IMR-90 (cell line): ENCODE data around the gene GABRR3. TPM values are rescaled to one million over a fixed set of nuclear protein-coding genes. Genes with fewer than 3 reads are reported as not detected.

Source experiments
- ATAC-seq: fragments of 200-7000 bp; cut with Tn5 transposase; 2 replicates; pipeline ENCODE4 v1.9.1; 2020; ENCODE audit warnings: low read depth, mild to moderate bottlenecking, moderate library complexity
- BruUV-seq: library from RNA; stranded (reverse); fragments of 400-500 nt; replicated peaks from 2 replicates; lab custom pipeline; 2021; lab: Mats Ljungman, UMichigan
- CTCF ChIA-PET: fragments of 300-600 bp; formaldehyde crosslinking; extraction: SDS; loops from one replicate; lab custom pipeline; 2021; ENCODE audit warnings: antibody characterized with exemption; lab: Yijun Ruan, JAX
- POLR2A ChIA-PET: fragments of 300-600 bp; sonication (Branson Sonifier 250); formaldehyde crosslinking; loops from one replicate; lab custom pipeline; 2022; ENCODE audit warnings: antibody characterized with exemption; ENCODE audit not compliant: unreplicated experiment; lab: Charles Lee
- DNase-seq: peaks from one replicate; pipeline ENCODE4 v3.0.0; 2013
- H2AFZ ChIP-seq: replicated peaks from 2 replicates; pipeline ENCODE3; 2013; ENCODE audit warnings: low read length, mild to moderate bottlenecking; ENCODE audit not compliant: poor library complexity
- H2AK5ac ChIP-seq: 2 replicates; pipeline ENCODE4 v1.6.1; 2013; ENCODE audit warnings: low read depth, low read length, inconsistent platforms
- H2AK9ac ChIP-seq: replicated peaks from 2 replicates; pipeline ENCODE3; 2013; ENCODE audit warnings: mild to moderate bottlenecking, low read depth, low read length, moderate library complexity; ENCODE audit not compliant: poor library complexity
- H2BK120ac ChIP-seq: 2 replicates; pipeline ENCODE4 v1.6.1; 2013; ENCODE audit warnings: low read depth, low read length, inconsistent platforms
- H2BK15ac ChIP-seq: 3 replicates; pipeline ENCODE4 v1.6.1; 2013; ENCODE audit warnings: low read depth, low read length, inconsistent platforms
- H2BK20ac ChIP-seq: 2 replicates; pipeline ENCODE4 v1.6.1; 2013; ENCODE audit warnings: low read depth, mild to moderate bottlenecking, inconsistent platforms, low read length, moderate library complexity
- H2BK5ac ChIP-seq: 2 replicates; pipeline ENCODE4 v1.6.1; 2013; ENCODE audit warnings: mild to moderate bottlenecking, low read depth, low read length, inconsistent platforms; ENCODE audit not compliant: poor library complexity, severe bottlenecking
- H3K14ac ChIP-seq: replicated peaks from 2 replicates; pipeline ENCODE4 v1.6.1; 2013; ENCODE audit warnings: low read depth, low read length, inconsistent platforms
- H3K18ac ChIP-seq: 2 replicates; pipeline ENCODE4 v1.6.1; 2013; ENCODE audit warnings: low read depth, low read length, control low read depth
- H3K23ac ChIP-seq: 2 replicates; pipeline ENCODE4 v1.6.1; 2013; ENCODE audit warnings: low read depth, low read length, inconsistent platforms
- H3K27ac ChIP-seq: 2 replicates; pipeline ENCODE4 v1.5.1; 2013; ENCODE audit warnings: mild to moderate bottlenecking, control low read depth, low read length; ENCODE audit not compliant: insufficient read depth
- H3K27me3 ChIP-seq: 2 replicates; pipeline ENCODE4 v1.6.1; 2013; ENCODE audit warnings: low read length; ENCODE audit not compliant: control insufficient read depth, insufficient read depth
- H3K36me3 ChIP-seq: 2 replicates; pipeline ENCODE4 v1.6.1; 2013; ENCODE audit warnings: low read length, mixed read lengths; ENCODE audit not compliant: control insufficient read depth, insufficient read depth
- H3K4ac ChIP-seq: 2 replicates; pipeline ENCODE4 v1.6.1; 2013; ENCODE audit warnings: low read depth, low read length, inconsistent platforms
- H3K4me1 ChIP-seq: 2 replicates; pipeline ENCODE4 v1.6.1; 2013; ENCODE audit warnings: low read length, mixed read lengths; ENCODE audit not compliant: control insufficient read depth, insufficient read depth
- H3K4me2 ChIP-seq: 2 replicates; pipeline ENCODE4 v1.6.1; 2013; ENCODE audit warnings: low read depth, mild to moderate bottlenecking, control low read depth, low read length, moderate library complexity
- H3K4me3 ChIP-seq: 2 replicates; pipeline ENCODE4 v1.5.1; 2013; ENCODE audit warnings: low read depth, mild to moderate bottlenecking, control low read depth, low read length, moderate library complexity; ENCODE audit not compliant: insufficient read depth
- H3K56ac ChIP-seq: 2 replicates; pipeline ENCODE4 v1.6.1; 2013; ENCODE audit warnings: low read length, inconsistent platforms; ENCODE audit not compliant: insufficient read depth; ENCODE audit errors: extremely low read depth
- H3K79me1 ChIP-seq, 2 experiments: 2 replicates each; pipeline ENCODE4 v1.6.1; 2013; ENCODE audit warnings: low read length in 2 of 2, inconsistent platforms in 1 of 2, low read depth in 1 of 2
- H3K9ac ChIP-seq: 2 replicates; pipeline ENCODE4 v1.6.1; 2013; ENCODE audit warnings: low read depth, low read length, control low read depth
- H3K9me1 ChIP-seq: 2 replicates; pipeline ENCODE4 v1.6.1; 2013; ENCODE audit warnings: low read length, inconsistent platforms; ENCODE audit not compliant: insufficient read depth
- H3K9me3 ChIP-seq: 2 replicates; pipeline ENCODE4 v1.6.1; 2013; ENCODE audit warnings: low read length; ENCODE audit not compliant: control insufficient read depth, insufficient read depth
- H4K20me1 ChIP-seq: 2 replicates; pipeline ENCODE4 v1.6.1; 2013; ENCODE audit warnings: low read length, inconsistent platforms; ENCODE audit not compliant: insufficient read depth
- H4K5ac ChIP-seq: 2 replicates; pipeline ENCODE4 v1.6.1; 2013; ENCODE audit warnings: mild to moderate bottlenecking, low read depth, low read length, control low read depth
- H4K8ac ChIP-seq, 2 experiments: 2 replicates each; pipeline ENCODE4 v1.6.1; 2013; ENCODE audit warnings: low read depth in 2 of 2, low read length in 2 of 2, control low read depth in 1 of 2, inconsistent platforms in 1 of 2
- H4K91ac ChIP-seq: 2 replicates; pipeline ENCODE4 v1.6.1; 2013; ENCODE audit warnings: low read depth, low read length, inconsistent platforms; ENCODE audit not compliant: insufficient read depth
- CEBPB ChIP-seq: IDR thresholded peaks from 2 replicates; pipeline ENCODE4 v1.6.1; 2012; ENCODE audit warnings: low read depth, low read length, improper control_type of control experiment
- RCOR1 ChIP-seq: IDR thresholded peaks from 2 replicates; pipeline ENCODE4 v1.6.1; 2012; ENCODE audit warnings: mild to moderate bottlenecking, low read length, improper control_type of control experiment; ENCODE audit not compliant: insufficient replicate concordance
- RFX5 ChIP-seq: IDR thresholded peaks from 2 replicates; pipeline ENCODE4 v1.8.0; 2012; ENCODE audit warnings: low read depth, mild to moderate bottlenecking, low read length, moderate library complexity
- WGBS, 2 experiments: methylation state at CpG; one replicate each; pipeline versions ENCODE4 v1.1.5 to v1.1.7; 2013; ENCODE audit warnings: missing lambda C conversion rate in 2 of 2; ENCODE audit not compliant: insufficient read length in 1 of 2; ENCODE audit errors: extremely low coverage in 2 of 2; 5-methylcytosine and 5-hydroxymethylcytosine counted together
- dilution Hi-C: fragments of 300-500 bp; cut with HindIII; formaldehyde crosslinking; loops from one replicate; pipeline ENCODE4 v1.14.3; 2018; ENCODE audit warnings: low sequenced_read_pairs; ENCODE audit not compliant: unreplicated experiment
- in situ Hi-C: fragments of 300-500 bp; cut with MboI; formaldehyde crosslinking; loops from 3 replicates; pipeline ENCODE4 v1.14.3; 2019; ENCODE audit warnings: low sequenced_read_pairs, inconsistent platforms, mixed read lengths
- intact Hi-C: fragments of 100-400 bp; cut with micrococcal nuclease; formaldehyde crosslinking; loops from 2 replicates; pipeline ENCODE4 v1.10.0; 2022
- polyA plus RNA-seq, 3 experiments: library from polyadenylated mRNA; depleted of rRNA; stranded (reverse); fragments of >200 nt; gene quantifications; 2 replicates each; pipeline ENCODE4 v1.2.3, GENCODE V29; 2012; ENCODE audit warnings: low replicate concordance in 1 of 3
- total RNA-seq: library from RNA; depleted of rRNA; stranded (reverse); fragments of >200 nt; gene quantifications from 2 replicates; pipeline ENCODE4 v1.2.3, GENCODE V29; 2012

The GABRR3 gene
- total and polyA plus RNA-seq, 2 of the 4 experiments (the other 2 are of a cell fraction), result not detected

DNA sequence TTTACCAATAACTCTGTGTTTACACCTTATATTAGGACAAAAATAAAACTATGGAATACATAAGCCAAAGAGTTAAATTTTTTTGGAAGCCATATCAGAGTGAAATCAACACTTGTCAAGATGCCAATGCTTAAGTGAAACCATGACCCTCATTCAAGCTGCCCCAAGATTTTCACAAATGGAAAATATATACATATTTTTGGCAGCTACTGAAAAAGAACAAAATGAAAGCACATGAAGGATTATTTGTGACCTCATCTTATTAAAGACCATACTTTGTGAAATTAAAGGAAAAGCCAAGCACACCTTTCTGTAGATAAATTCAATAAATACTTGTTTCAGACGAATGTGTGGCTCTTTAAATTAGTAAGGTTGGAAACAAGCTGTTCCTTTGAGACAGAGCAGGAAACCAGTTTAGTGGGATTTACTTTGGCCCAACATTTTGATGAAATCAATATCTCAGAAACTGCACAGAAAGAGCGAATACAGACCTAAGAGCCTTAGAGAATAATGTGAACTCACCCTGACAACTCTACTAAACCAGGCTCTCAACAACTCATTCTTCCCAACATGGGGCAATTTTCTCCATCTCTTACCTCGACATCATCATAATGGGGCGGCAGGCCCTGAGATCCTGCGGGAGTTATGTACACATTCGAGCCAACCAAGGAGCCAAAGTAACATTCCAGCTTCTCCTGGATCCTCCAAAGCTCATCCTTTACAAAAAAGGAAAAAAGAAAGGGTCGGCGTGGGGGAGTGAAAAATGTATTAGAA, 73.9 kb downstream of the GABRR3 start:
- dilution Hi-C loops (no loop called here), intact Hi-C loops (no loop called here), in situ Hi-C loops (no loop called here)
- no peak overlapping the region for H3K4me3 ChIP-seq
- no peak overlapping the region for H2BK20ac ChIP-seq
- ATAC-seq (no peak), DNase-seq (no peak)
- H2BK120ac ChIP-seq, result no peak overlapping the region
- no peak overlapping the region for H3K14ac ChIP-seq
- no peak overlapping the region for H4K91ac ChIP-seq
- no peak overlapping the region for H3K4ac ChIP-seq
- H4K5ac ChIP-seq, result no peak overlapping the region
- no peak overlapping the region for H3K56ac ChIP-seq
- CTCF ChIA-PET, result no interaction called here
- H2AK9ac ChIP-seq, result no peak overlapping the region
- H3K23ac ChIP-seq, result no peak overlapping the region
- H3K18ac ChIP-seq, result no peak overlapping the region
- H4K8ac ChIP-seq, result no peak overlapping the region
- peaks cover 2 to 17% of the 10 kb centered on the region in 2 experiments; a peak in 2 of 4 replicates for H3K79me1 ChIP-seq
- no peak for TF ChIP-seq RFX5
- no peak for TF ChIP-seq RCOR1
- TF ChIP-seq CEBPB, result no peak
- peaks cover 9% of the 10 kb centered on the region for H3K4me1 ChIP-seq
- H2BK15ac ChIP-seq, result no peak overlapping the region
- H3K9me3 ChIP-seq, result no peaks in the 10 kb centered on the region
- H2BK5ac ChIP-seq, result no peak overlapping the region
- peaks cover 9% of the 10 kb centered on the region; the same call in 1 of the 2 replicates for H3K9me1 ChIP-seq
- no peak overlapping the region for H3K9ac ChIP-seq
- POLR2A ChIA-PET, result no interaction called here
- no peak overlapping the region for H3K4me2 ChIP-seq
- H3K36me3 ChIP-seq, result peaks cover 11% of the 10 kb centered on the region
- H2AFZ ChIP-seq, result no peak overlapping the region
- no TSS peak for BruUV-seq
- WGBS, 2 experiments, result no CpG with 5 or more reads among the region's 8 CpGs
- H2AK5ac ChIP-seq, result no peak overlapping the region
- no peaks in the 10 kb centered on the region for H4K20me1 ChIP-seq
- no peaks in the 10 kb centered on the region for H3K27me3 ChIP-seq
- H3K27ac ChIP-seq, result no peak overlapping the region
